ENCODE data around the gene MED13L. TPM values are rescaled to one million over a fixed set of nuclear protein-coding genes. Genes with fewer than 3 reads are reported as not detected.
A peak's percentile ranks its signal among the peaks of the same experiment; 100 is the strongest.

The MED13L gene
- 80.2 and 83.0 TPM in 2 replicates for total RNA-seq
- polyA plus RNA-seq (2012), result 22.7 TPM

DNA sequence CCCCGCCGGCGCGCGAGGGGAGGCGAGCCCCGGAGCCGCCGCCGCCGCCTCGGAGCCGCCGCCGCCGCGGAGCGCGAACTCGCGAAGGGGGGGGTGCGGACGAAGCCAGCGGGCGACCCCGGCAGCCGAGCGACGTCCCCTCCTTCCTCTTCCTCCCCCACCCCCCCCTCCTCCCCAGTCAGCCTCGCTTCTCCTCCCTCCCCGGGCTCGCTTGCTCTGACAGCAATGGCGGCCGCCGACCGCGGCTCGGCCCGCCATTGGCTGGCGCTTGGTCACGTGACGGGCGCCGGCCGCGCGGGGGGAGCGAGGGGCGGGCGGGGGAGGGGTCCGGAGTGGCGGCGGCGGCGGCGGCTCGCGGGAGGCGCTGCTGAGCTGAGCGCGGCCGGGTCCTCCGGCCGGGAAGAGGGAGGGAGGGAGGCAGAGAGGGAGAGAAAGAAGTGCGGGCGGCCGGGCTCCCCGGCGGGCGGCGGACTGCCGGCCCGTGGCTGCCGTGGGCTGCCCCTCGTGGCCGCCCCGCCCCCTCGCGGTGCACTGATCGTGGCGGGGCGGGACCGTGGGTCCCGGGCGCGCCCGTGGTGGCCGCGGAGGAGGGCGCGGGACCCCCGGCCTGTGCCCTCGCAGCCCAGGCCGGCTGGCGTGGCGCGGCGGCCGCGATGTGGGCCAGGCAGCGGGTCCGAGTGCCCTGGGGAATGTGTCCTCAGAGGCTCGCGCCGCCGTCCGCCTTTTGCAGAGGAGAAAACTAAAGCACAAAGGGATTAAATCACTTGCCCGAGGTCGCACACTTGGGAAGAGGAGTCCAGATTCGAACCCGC is at the start of gene MED13L:
Gene MED13L, minus strand, starts transcription at position 227 of the 812 bp plus-strand sequence. CDS start 562 bp downstream, outside the sequence.
- DNase-seq (ENCODE audit: low read depth), result peak; percentile 88

GRCh38 chr12:116325336-116325664 is 47.8 kb upstream of the MED13L start:
- DNase-seq (ENCODE audit: low read depth), result no peak

- DNase-seq (ENCODE audit: low read depth), result no peak
Observed at GRCh38 chr12:116324654-116325335, 47.3 kb upstream of the MED13L start.

DNA sequence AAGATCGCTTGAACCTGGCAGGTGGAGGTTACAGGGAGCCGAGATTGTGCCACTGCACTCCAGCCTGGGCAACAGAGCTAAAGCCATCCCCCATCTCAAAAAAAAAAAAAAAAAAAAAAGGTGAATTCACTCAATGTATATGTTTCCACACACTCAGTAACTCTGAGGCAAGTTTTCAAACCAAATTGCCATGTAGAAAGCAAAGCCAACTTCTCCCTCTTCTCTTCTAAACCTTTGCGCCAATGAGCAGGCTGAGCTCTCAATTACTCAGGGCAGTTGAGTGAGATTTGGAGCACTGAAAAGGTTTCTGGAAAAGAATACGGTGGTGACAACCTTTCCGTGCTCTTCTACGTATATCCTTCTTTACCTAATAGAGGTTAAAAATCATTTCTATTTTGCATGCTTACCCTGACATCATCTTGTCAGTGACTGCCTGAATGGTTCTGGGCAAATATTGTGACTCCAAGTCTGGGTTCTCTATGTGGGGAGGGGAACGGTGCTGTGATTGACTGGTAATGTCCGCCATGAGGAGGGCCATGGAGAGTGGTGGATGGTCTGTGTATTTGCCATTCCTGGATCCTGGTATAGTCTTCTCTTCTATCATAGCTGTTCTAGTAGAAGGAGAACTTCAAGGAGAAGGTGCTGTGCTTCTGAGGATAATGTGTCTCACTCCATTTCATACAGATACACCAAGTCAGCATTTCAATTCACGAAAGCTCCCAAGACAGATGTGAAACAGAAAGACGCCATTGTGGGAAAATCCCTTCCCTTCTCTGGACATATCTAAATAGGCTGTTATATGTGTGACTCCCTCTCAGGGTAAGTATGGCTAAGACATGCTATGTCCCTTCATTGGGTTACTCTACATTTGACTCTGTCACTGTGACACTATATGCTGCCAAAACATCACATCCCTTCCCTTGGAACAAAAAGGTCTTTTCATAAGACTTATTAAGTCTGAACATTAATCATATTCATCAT is 46.2 kb upstream of the MED13L start:
- no peak for DNase-seq (ENCODE audit: low read depth)

GRCh38 chr12:116321913-116322312 is 44.4 kb upstream of the MED13L start:
- no peak for DNase-seq (ENCODE audit: low read depth)

DNA sequence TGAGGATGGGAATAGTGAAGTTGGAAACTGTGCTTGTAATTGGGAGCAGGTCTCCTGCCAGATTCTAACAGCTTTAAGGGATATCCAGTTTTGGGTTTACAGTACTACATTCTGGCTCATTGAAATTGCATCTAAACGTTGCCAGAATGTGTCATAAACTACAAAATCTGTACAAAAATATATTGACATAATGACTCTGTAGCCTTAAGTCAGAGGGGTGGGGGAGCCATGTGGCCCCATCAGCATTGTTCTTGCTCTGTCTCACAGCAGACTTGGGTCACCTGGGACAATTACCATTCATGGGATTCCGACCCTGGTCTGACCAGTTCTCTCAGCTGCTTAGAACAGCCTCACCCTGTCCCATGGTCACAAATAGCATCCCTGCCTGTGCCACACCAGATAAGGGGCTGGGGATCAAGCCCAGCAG is 43.3 kb upstream of the MED13L start:
- DNase-seq (ENCODE audit: low read depth), result peak; percentile 75

DNA sequence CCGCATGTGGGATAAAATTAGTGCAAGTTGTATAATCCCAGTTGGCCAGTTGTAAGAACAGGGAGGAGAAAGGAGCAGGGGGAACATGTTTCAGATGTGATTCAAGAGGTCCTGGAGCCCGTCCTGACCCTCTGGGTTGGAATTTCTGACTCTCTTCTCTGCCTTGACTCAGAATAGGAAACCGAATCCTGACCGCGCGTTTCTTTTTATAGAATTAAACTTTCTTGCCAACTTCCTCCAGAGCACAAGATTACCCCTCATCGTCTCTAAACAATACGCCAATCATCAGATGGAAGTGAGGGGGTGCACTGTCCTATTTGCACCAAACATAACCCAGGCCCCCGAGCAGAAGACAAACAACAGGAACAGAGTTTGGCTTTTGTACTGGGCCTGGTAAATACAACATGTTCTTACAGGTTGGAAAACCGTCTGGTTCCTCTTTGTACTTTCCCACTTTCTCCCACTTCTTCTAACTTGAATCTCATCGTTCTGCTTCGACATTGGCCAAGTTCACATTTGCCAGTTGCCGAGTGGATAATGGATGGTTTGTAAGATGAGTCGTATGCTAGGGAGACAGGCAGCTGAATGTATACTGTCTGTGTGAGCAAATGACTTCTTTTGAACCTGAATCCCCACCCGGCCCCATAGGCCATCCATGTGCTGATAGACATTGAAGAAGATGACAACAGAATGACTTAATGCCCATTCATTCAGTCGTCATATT is 42.6 kb upstream of the MED13L start:
- peak; percentile 97 for DNase-seq (ENCODE audit: low read depth)

DNA sequence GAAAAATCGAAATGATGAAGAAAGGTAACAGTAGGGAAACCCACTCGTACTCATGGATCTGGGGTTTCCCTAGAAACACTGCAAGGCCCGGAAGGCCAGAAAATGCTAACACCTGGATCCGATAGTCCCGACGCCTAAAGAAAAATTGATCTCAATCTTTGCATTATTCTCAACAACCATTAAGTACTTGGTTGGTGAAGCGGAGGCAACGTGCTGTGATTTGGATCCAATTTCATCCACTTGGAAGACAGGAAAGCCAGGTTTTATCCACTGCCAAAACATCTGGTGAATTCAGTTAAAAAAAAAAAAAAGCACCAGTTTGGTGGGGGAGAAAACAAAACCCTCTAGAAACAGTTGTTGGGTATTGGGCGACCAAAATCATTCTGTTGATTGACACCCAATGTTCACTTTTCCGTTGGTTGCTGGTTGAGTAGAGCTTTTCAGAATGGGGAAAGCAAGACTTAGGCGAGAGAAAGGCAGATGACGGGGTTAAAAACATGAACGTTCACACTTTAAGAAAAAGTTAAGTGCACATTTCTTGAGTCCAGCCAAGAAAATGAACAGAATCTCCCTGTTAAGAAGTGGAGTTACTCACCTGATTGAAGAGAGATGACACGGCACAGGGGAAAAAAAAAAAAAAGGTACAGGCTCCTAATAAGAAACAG is 41.9 kb upstream of the MED13L start:
- no peak for DNase-seq (ENCODE audit: low read depth)

DNA sequence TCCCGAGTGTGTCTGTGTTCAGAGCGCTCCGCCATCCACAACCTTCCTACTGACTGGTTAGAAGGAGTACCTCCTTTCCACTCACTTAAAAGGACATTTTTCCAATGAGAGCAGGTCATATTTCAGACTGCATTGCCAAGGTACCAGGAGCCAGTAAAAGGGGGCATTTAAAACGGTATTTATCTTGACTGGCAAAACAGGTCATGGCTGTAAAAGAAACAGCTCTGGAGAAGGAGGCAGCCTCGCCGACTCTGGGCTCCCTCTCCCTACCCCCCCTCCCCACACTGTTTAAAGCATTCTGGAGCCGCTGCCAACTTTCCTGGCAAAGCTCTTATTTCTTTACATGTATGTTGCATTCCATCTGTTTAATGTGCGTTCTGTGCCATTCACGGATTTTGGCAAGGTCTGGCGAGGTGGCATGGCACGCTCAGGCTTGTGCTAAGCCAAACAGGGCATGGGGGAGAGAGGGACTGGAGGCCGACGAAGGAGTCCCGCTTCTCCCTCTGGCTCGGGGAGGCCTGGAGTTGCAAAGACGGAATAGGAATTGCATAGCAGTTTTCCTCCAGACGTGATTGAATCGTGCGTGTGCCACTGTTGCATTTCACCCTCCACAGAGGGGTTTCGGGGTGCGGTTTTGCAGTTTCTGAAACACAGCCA is 41.2 kb upstream of the MED13L start:
- no peak for DNase-seq (ENCODE audit: low read depth)

- DNase-seq (ENCODE audit: low read depth), result no peak
Observed at GRCh38 chr12:116317986-116318575, 40.6 kb upstream of the MED13L start.

DNA sequence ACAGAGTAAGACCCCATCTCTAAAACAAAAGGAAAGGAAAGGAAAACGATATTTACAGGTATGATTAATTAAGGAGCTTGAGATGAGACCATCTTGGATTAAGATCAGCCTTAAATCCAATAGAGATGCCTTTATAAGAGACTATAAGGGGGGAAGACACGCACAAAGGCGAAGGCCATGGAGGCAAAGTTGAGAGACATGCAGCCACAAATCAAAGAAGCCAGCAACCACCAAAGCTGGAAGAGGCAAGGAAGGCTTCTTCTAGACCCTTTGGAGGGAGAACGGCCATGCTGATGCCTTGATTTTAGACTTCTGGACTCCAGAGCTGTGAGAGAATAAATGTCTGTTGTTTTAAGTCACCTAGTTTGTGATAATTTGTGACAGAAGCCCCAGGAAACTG is 39.6 kb upstream of the MED13L start:
- no peak for DNase-seq (ENCODE audit: low read depth)

- no peak for DNase-seq (ENCODE audit: low read depth)
Observed at GRCh38 chr12:116314477-116314876, 37.0 kb upstream of the MED13L start.

- DNase-seq (ENCODE audit: low read depth), result no peak
Observed at GRCh38 chr12:116313194-116313927, 35.9 kb upstream of the MED13L start.

DNA sequence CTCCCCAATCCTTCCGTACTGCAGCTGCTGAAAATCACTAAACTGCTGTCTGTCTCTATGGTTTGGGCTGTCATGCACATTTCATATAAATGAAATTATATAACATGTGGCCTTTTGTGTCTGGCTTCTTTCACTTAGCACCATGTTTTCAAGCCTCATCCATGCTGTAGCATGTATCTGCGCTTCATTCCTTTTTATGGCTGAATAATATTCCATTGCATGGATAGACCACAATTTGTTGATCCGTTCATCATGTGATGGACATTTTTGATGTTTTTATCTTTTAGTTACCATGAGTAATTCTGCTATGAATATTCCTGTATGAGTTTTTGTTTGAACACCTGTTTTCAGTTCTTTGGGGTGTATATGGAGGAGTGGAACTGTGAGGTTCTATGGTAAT is 32.6 kb upstream of the MED13L start:
- no peak for DNase-seq (ENCODE audit: low read depth)

DNA sequence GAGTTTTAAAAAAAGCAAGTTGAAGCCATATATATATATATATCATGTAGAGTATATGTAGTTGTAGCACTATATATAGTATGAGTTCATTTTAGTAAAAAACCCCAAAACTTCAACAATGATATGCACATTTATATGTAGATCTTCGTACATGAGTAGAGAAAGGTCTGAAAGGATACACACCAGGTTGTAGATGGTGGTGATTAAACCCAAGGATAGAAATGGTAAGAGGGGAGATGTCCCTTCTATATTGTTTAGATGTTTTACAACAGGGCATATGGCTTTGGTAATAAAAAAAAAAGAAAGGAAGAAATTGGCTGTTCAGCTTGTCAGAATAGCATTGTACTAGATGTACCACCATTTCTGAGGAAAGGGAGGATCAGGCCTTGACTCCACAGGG is 31.9 kb upstream of the MED13L start:
- DNase-seq (ENCODE audit: low read depth), result no peak

GRCh38 chr12:116308647-116309046 is 31.2 kb upstream of the MED13L start:
- DNase-seq (ENCODE audit: low read depth), result no peak

- no peak for DNase-seq (ENCODE audit: low read depth)
Observed at GRCh38 chr12:116306968-116307367, 29.5 kb upstream of the MED13L start.

DNA sequence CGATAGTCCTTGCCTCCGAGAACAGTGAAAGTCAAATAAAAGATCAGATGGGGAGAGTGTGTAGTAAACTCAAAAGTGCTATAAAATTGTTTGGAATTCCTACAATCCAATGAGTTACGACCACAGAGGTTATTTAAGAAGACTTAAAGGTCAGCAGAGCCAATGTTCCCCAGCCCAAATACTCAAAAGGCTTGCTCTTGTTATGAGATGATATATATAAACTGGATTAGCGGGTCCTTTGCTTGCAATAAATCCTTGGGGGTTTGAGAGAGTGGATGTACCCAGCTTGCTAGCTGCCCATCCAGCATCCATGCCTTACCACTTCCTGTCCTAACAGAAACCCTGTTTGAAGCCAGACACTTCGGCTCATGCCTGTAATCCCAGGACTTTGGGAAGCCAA is 29.0 kb upstream of the MED13L start:
- DNase-seq (ENCODE audit: low read depth), result no peak

DNA sequence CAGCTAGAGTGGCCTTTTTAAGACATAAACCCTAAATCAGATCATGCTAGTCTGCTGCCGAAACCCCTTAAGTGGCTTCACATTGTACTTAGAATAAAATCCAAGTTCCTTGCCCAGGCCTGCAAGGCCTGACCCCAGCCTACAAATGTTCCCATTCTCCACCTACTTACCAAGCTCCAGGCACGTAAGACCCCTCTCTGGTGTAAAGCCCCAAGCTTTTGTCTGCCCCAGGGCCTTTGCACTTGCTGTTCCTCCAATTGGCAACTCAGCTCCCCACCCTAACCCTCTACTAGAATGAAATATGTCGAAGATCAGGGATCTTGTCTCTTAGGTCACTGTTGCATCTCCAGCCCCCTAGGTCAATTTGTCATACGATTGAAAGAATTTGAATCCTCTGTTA is 27.1 kb upstream of the MED13L start:
- DNase-seq (ENCODE audit: low read depth), result no peak
